K562 (cell line): ENCODE data around the gene CACNA2D3. TPM values are rescaled to one million over a fixed set of nuclear protein-coding genes. Genes with fewer than 3 reads are reported as not detected.

ENCODE experiments used
- ATAC-seq: fragments of 200-7000 bp; cut with Tn5 transposase; 3 replicates; pipeline ENCODE4 v1.9.1; 2020; ENCODE audit warnings: moderate library complexity
- BruUV-seq: library from RNA; stranded (reverse); fragments of 400-500 nt; replicated peaks from 2 replicates; lab custom pipeline; 2021; lab: Mats Ljungman, UMichigan
- CTCF ChIA-PET: fragments of 300-600 bp; formaldehyde crosslinking; extraction: SDS; loops from one replicate; lab custom pipeline; 2021; ENCODE audit warnings: low intra/inter-chr PET ratio; lab: Yijun Ruan, JAX
- POLR2A ChIA-PET: fragments of 300-600, 350-650 bp; sonication (Branson Sonifier 250); formaldehyde crosslinking; extraction: SDS; loops from one replicate; lab custom pipeline; 2021; ENCODE audit warnings: antibody characterized with exemption, inconsistent platforms; lab: Yijun Ruan, JAX
- DNase-seq, 4 experiments: peaks; one replicate each; pipeline versions ENCODE4 v3.0.0 to v3.0.0-alpha.2; 2011 to 2018; ENCODE audit warnings: low spot score in 3 of 4, mixed read lengths in 3 of 4; ENCODE audit errors: extremely low read depth in 1 of 4
- FAIRE-seq: peaks from 2 replicates; lab custom pipeline; 2011; peaks lifted over from hg19 to GRCh38; lab: Jason Lieb, UNC
- H2AFZ ChIP-seq: 2 replicates; pipeline ENCODE4 v1.6.0; 2011; ENCODE audit warnings: low read depth, low read length, control low read depth, inconsistent platforms
- H3K27ac ChIP-seq: fragments of 200-600 bp; 3 replicates; pipeline ENCODE4 v1.8.0; 2011; ENCODE audit warnings: low read depth, mild to moderate bottlenecking, control low read depth, inconsistent platforms, low read length, moderate library complexity, mixed read lengths; ENCODE audit errors: extremely low read depth
- H3K27me3 ChIP-seq, 2 experiments: fragments of 300-600 bp in 1 of 2; 2 replicates in 1 of 2; 3 replicates in 1 of 2; pipeline versions ENCODE4 v1.6.0 to v1.8.0; 2011; ENCODE audit warnings: inconsistent platforms in 2 of 2, low read length in 2 of 2, mild to moderate bottlenecking in 1 of 2, mixed read lengths in 1 of 2, moderate library complexity in 1 of 2; ENCODE audit not compliant: control insufficient read depth in 2 of 2, insufficient read depth in 2 of 2
- H3K36me3 ChIP-seq: fragments of 300-600 bp; 3 replicates; pipeline ENCODE4 v1.8.0; 2011; ENCODE audit warnings: mild to moderate bottlenecking, low read length, inconsistent platforms; ENCODE audit not compliant: control insufficient read depth, insufficient read depth
- H3K4me1 ChIP-seq, 2 experiments: fragments of 200-600 bp in 1 of 2; replicated peaks in 1 of 2; 2 replicates in 1 of 2; 3 replicates in 1 of 2; pipeline versions ENCODE4 v1.5.1 to v1.8.0; 2011; ENCODE audit warnings: inconsistent platforms in 2 of 2, low read length in 2 of 2, mild to moderate bottlenecking in 1 of 2, mixed read lengths in 1 of 2, moderate library complexity in 1 of 2; ENCODE audit not compliant: control insufficient read depth in 2 of 2, insufficient read depth in 2 of 2
- H3K4me2 ChIP-seq: 2 replicates; pipeline ENCODE4 v1.6.1; 2011; ENCODE audit warnings: low read length, control low read depth, inconsistent platforms, mixed read lengths; ENCODE audit not compliant: insufficient read depth
- H3K4me3 ChIP-seq: fragments of 200-600 bp; sonication (generic), shearing (Covaris generic); 2 replicates; pipeline ENCODE4 v1.5.1; 2016; ENCODE audit warnings: control low read depth, inconsistent platforms
- H3K79me2 ChIP-seq: fragments of 200-600 bp; 3 replicates; pipeline ENCODE4 v1.8.0; 2011; ENCODE audit warnings: low read length, inconsistent platforms; ENCODE audit not compliant: control insufficient read depth, insufficient read depth
- H3K9ac ChIP-seq, 2 experiments: 2 replicates each; pipeline versions ENCODE4 v1.6.0 to v1.6.1; 2011; ENCODE audit warnings: low read depth in 2 of 2, low read length in 2 of 2, control low read depth in 1 of 2, inconsistent platforms in 1 of 2, mild to moderate bottlenecking in 1 of 2, mixed read lengths in 1 of 2; ENCODE audit not compliant: insufficient read depth in 1 of 2
- H3K9me1 ChIP-seq: one replicate; pipeline ENCODE4 v1.6.0; 2011; ENCODE audit warnings: inconsistent platforms, mild to moderate bottlenecking, low read length, moderate library complexity; ENCODE audit not compliant: control insufficient read depth, insufficient read depth
- H3K9me3 ChIP-seq: replicated peaks from 2 replicates; pipeline ENCODE4 v1.5.1; 2011; ENCODE audit warnings: low read depth, low read length, inconsistent platforms; ENCODE audit not compliant: control insufficient read depth, insufficient read depth
- H4K20me1 ChIP-seq: replicated peaks from 2 replicates; pipeline ENCODE4 v1.6.1; 2011; ENCODE audit warnings: low read length, inconsistent platforms, mixed read lengths; ENCODE audit not compliant: control insufficient read depth, insufficient read depth
- ARID1B ChIP-seq: fragments of 450-650 bp; IDR thresholded peaks from 2 replicates; pipeline ENCODE4 v1.6.1; 2016; ENCODE audit warnings: antibody characterized with exemption, mild to moderate bottlenecking, inconsistent platforms
- CBFA2T3 ChIP-seq: fragments of 450-650 bp; IDR thresholded peaks from 2 replicates; pipeline ENCODE4 v1.6.1; 2017
- EP300 ChIP-seq: IDR thresholded peaks from 2 replicates; pipeline ENCODE4 v1.6.1; 2012; ENCODE audit warnings: low read length, improper control_type of control experiment
- NFATC3 ChIP-seq: fragments of 450-650 bp; IDR thresholded peaks from 2 replicates; pipeline ENCODE4 v1.6.1; 2017; ENCODE audit warnings: mild to moderate bottlenecking
- NFIC ChIP-seq: fragments of 450-650 bp; IDR thresholded peaks from 2 replicates; pipeline ENCODE4 v1.6.1; 2017; ENCODE audit warnings: mild to moderate bottlenecking, inconsistent platforms
- NR4A1 ChIP-seq, 2 experiments: fragments of 250-450 bp in 1 of 2; fragments of 450-650 bp in 1 of 2; sonication (Bioruptor Pico) in 1 of 2; IDR thresholded peaks; 2 replicates each; pipeline versions ENCODE4 v1.4.0 to v1.6.1; 2016 to 2020; ENCODE audit warnings: mild to moderate bottlenecking in 2 of 2, missing compliant biosample characterization in 1 of 2, missing genetic modification characterization in 1 of 2, moderate library complexity in 1 of 2
- SAFB2 ChIP-seq: fragments of 200-400 bp; formaldehyde crosslinking; IDR thresholded peaks from 2 replicates; pipeline ENCODE4 v1.6.1; 2018; ENCODE audit warnings: borderline replicate concordance, low read length, low read depth, moderate library complexity; ENCODE audit not compliant: severe bottlenecking
- TAL1 ChIP-seq: fragments of 450-650 bp; IDR thresholded peaks from 2 replicates; pipeline ENCODE4 v1.6.1; 2016; ENCODE audit warnings: mild to moderate bottlenecking
- ZNF444 ChIP-seq: fragments of 250-450 bp; sonication (Bioruptor Pico); IDR thresholded peaks from 2 replicates; pipeline ENCODE4 v1.4.0; 2020; ENCODE audit warnings: mild to moderate bottlenecking, moderate library complexity
- WGBS: fragments of 100-300 bp; shearing (Covaris generic); methylation state at CpG from one replicate; pipeline ENCODE4 v1.1.6; 2016; ENCODE audit warnings: low coverage, mixed read lengths; ENCODE audit not compliant: insufficient coverage; ENCODE audit errors: missing lambda C conversion rate; 5-methylcytosine and 5-hydroxymethylcytosine counted together
- in situ Hi-C: fragments of 300-500 bp; cut with MboI; formaldehyde crosslinking; loops from 4 replicates; pipeline ENCODE4 v1.15.0; 2018; ENCODE audit warnings: inconsistent platforms, mixed read lengths
- intact Hi-C: fragments of 100-400 bp; cut with micrococcal nuclease; formaldehyde crosslinking; loops from 2 replicates; pipeline ENCODE4 v1.14.2; 2022
- polyA plus RNA-seq, 8 experiments: library from polyadenylated mRNA; depleted of rRNA in 4 of 8; stranded (reverse) in 5 of 8; unstranded in 3 of 8; fragments of >200 nt; fragmentation: Nextera tagmentation in 2 of 8; fragmentation: Illumina TruSeq in 1 of 8; extraction: Ambion mirVana in 2 of 8; extraction: Trizol in 1 of 8; gene quantifications; 2 replicates each; pipeline versions ENCODE4 v1.2.1 to v1.2.3, GENCODE V29; 2011 to 2014; ENCODE audit warnings: inconsistent platforms in 1 of 8, missing spikeins in 1 of 8
- total RNA-seq, 7 experiments: library from RNA; depleted of rRNA in 6 of 7; stranded (reverse); fragments of >200 nt in 6 of 7; fragmentation: Illumina TruSeq in 2 of 7; extraction: Trizol in 2 of 7; gene quantifications; 2 replicates each; pipeline versions ENCODE4 v1.2.1 to v1.2.3, GENCODE V29; 2011 to 2021; ENCODE audit warnings: low replicate concordance in 1 of 7
- TF ChIP-seq, protein P1 (sequence below), 2 experiments: IDR thresholded peaks in 1 of 2; conservative IDR thresholded peaks in 1 of 2; 2 replicates each; pipeline ENCODE4 v1.6.1; 2016; ENCODE audit warnings: low read depth in 2 of 2, mild to moderate bottlenecking in 1 of 2, missing compliant biosample characterization in 1 of 2, missing genetic modification characterization in 1 of 2, moderate library complexity in 1 of 2
- TF ChIP-seq, protein P2 (sequence below): fragments of 450-650 bp; IDR thresholded peaks from 2 replicates; pipeline ENCODE4 v1.6.1; 2017; ENCODE audit warnings: antibody characterized with exemption

CACNA2D3 gene
- total and polyA plus RNA-seq, 9 of the 15 experiments (the other 6 are each of a cell fraction or from before 2014, with no cell fraction given) = 0.01 TPM; not detected in 8

DNA sequence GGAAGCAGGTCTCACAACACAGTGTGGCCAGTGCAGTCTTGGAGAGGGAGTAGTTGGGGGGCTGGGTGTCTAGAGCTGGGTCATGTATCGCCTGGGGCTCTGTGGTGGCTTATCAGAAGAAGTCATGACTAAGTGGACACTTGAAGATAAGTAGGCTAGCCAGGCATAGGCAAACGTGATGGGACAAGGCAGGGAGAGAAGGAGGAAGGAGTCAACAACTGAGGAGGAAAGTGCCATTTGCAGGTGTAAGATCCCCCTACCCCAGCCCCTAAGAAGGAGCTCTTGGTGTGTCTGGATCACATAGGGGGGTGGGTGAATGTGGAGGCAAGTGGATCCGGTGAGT, 453.2 kb downstream of the CACNA2D3 start:
- Histone ChIP-seq H3K9me3 (no peaks in the 10 kb centered on the region), H3K9ac (no peak overlapping the region), H3K4me2 (peak overlapping the region; percentile 49), H3K27me3 (no peaks in the 10 kb centered on the region), H3K79me2 (no peaks in the 10 kb centered on the region), H3K27ac (no peak overlapping the region), H3K4me3 (no peak overlapping the region), H3K36me3 (no peaks in the 10 kb centered on the region), H2AFZ (no peak overlapping the region), H3K9me1 (no peaks in the 10 kb centered on the region), H3K4me1 (peaks cover 0 to 3% of the 10 kb centered on the region in 2 experiments; a peak in 3 of 5 replicates), H4K20me1 (no peaks in the 10 kb centered on the region; the same call in 1 of the 2 replicates)
- no TSS peak for BruUV-seq
- intact Hi-C loops = no loop called here
- CTCF ChIA-PET = no interaction called here
- peak; percentile 30; the same call in 1 of the 2 replicates for TF ChIP-seq TAL1
- peak; percentile 46; the same call in 1 of the 2 replicates for TF ChIP-seq CBFA2T3
- TF ChIP-seq SAFB2 = no peak
- peak; percentile 43 for TF ChIP-seq ARID1B
- POLR2A ChIA-PET = interaction anchor here (0.5 kb wide), 1 partner anchor 243 kb away, joined by 3 read pairs; no protein-coding TSS in a partner anchor
- DNase-seq (peak in 3 of 4 experiments; percentile 6 to 30 (median 26)), ATAC-seq (no peak), FAIRE-seq (no peak)
- 0% methylated on average over 2 of the region's 3 CpGs for WGBS
- in situ Hi-C loops = no loop called here

DNA sequence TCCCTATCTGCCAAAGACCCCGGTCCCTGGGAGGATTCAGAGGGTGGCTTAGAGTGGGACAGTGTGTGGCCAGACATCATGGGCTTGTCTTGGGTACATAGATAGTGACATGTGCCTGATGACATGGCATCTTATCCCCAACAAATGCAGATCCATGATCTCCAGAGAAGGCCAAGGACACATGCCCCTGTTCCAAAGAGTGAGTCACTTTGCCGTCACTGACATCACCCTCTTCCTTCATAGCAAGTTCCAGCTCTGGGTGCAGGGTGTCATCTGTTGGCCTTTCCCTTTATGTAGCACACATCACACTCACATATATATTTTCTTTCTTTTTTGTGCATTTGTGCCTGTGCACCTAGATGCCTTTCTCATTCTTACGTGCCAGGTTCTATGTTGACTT, 455.0 kb downstream of the CACNA2D3 start:
- in situ Hi-C loops = no loop called here
- Histone ChIP-seq H3K9me3 (no peaks in the 10 kb centered on the region), H3K9me1 (no peaks in the 10 kb centered on the region), H3K9ac (no peak overlapping the region), H3K4me2 (no peak overlapping the region), H3K36me3 (no peaks in the 10 kb centered on the region), H2AFZ (no peak overlapping the region), H4K20me1 (no peaks in the 10 kb centered on the region; the same call in 1 of the 2 replicates), H3K4me1 (peaks cover 0 to 3% of the 10 kb centered on the region in 2 experiments; a peak in 3 of 5 replicates), H3K79me2 (no peaks in the 10 kb centered on the region), H3K4me3 (no peak overlapping the region), H3K27me3 (no peaks in the 10 kb centered on the region), H3K27ac (no peak overlapping the region)
- no TSS peak for BruUV-seq
- TF ChIP-seq NR4A1 (CRISPR knock-in tag; IDR thresholded peaks at IDR 0.05) (no peak), NR4A1 (tag; IDR thresholded peaks at IDR 0.05) (no peak), ZNF444 (CRISPR knock-in tag) (no peak), EP300 (no peak), NFIC (no peak), NFATC3 (no peak)
- TF ChIP-seq, protein P1, sequence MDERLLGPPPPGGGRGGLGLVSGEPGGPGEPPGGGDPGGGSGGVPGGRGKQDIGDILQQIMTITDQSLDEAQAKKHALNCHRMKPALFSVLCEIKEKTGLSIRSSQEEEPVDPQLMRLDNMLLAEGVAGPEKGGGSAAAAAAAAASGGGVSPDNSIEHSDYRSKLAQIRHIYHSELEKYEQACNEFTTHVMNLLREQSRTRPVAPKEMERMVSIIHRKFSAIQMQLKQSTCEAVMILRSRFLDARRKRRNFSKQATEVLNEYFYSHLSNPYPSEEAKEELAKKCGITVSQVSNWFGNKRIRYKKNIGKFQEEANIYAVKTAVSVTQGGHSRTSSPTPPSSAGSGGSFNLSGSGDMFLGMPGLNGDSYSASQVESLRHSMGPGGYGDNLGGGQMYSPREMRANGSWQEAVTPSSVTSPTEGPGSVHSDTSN (CRISPR knock-in tag; IDR thresholded peaks at IDR 0.05; ENCODE audit: low read depth) = no peak
- TF ChIP-seq, protein P1 (tag; conservative IDR thresholded peaks at IDR 0.05; ENCODE audit: low read depth) = no peak
- TF ChIP-seq, protein P2, sequence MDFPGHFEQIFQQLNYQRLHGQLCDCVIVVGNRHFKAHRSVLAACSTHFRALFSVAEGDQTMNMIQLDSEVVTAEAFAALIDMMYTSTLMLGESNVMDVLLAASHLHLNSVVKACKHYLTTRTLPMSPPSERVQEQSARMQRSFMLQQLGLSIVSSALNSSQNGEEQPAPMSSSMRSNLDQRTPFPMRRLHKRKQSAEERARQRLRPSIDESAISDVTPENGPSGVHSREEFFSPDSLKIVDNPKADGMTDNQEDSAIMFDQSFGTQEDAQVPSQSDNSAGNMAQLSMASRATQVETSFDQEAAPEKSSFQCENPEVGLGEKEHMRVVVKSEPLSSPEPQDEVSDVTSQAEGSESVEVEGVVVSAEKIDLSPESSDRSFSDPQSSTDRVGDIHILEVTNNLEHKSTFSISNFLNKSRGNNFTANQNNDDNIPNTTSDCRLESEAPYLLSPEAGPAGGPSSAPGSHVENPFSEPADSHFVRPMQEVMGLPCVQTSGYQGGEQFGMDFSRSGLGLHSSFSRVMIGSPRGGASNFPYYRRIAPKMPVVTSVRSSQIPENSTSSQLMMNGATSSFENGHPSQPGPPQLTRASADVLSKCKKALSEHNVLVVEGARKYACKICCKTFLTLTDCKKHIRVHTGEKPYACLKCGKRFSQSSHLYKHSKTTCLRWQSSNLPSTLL = no peak
- FAIRE-seq = no peak
- no peak for ATAC-seq
- DNase-seq = no peak
- intact Hi-C loops = no loop called here
- POLR2A ChIA-PET = no interaction called here
- CTCF ChIA-PET = no interaction called here
- WGBS = 6% methylated on average over 2 of the region's 3 CpGs
